Ovary (tissue), 9 donors: Measurements from ENCODE around the gene PRKCE. TPM values are rescaled to one million over a fixed set of nuclear protein-coding genes. Genes with fewer than 3 reads are reported as not detected.

ENCODE experiments used
- DNase-seq, 5 donors: peaks; one replicate each; pipeline ENCODE4 v3.0.0-alpha.2; 2019 to 2020
- H3K27ac ChIP-seq, 2 donors: fragments of 200-600 bp; one replicate each; pipeline versions ENCODE4 v1.5.1 to v1.8.0; 2019 to 2022
- H3K27me3 ChIP-seq: fragments of 200-600 bp; one replicate; pipeline ENCODE4 v1.8.0; 2022
- H3K36me3 ChIP-seq: fragments of 200-600 bp; sonication (generic); one replicate; pipeline ENCODE4 v1.5.1; 2019
- H3K4me1 ChIP-seq: one replicate; pipeline ENCODE4 v1.8.1; 2013; ENCODE audit warnings: mild to moderate bottlenecking, moderate library complexity; ENCODE audit not compliant: insufficient read depth
- H3K4me3 ChIP-seq: fragments of 200-600 bp; sonication (generic); one replicate; pipeline ENCODE4 v1.5.1; 2017
- H3K9me3 ChIP-seq, 2 donors: fragments of 200-600 bp in 1 of 2; sonication (generic) in 1 of 2; one replicate each; pipeline versions ENCODE4 v1.5.1 to v1.8.1; 2013 to 2019; ENCODE audit warnings: mild to moderate bottlenecking in 1 of 2, moderate library complexity in 1 of 2
- CTCF ChIP-seq, 3 donors: fragments of 450-650 bp in 2 of 3; fragments of 200-600 bp in 1 of 3; IDR thresholded peaks; one replicate each; pipeline versions ENCODE4 v1.5.1 to v1.8.0; 2016 to 2022; ENCODE audit warnings: antibody characterized with exemption in 3 of 3, mild to moderate bottlenecking in 1 of 3
- EP300 ChIP-seq: sonication (generic); formaldehyde crosslinking; IDR thresholded peaks from one replicate; pipeline ENCODE4 v1.6.1; 2017; ENCODE audit warnings: antibody characterized with exemption
- POLR2A ChIP-seq: fragments of 450-650 bp; IDR thresholded peaks from one replicate; pipeline ENCODE4 v1.6.1; 2017; ENCODE audit warnings: antibody characterized with exemption, mild to moderate bottlenecking, moderate library complexity
- WGBS, 3 donors: extraction: QIAGEN DNeasy Blood & Tissue Kit in 1 of 3; methylation state at CpG; one replicate each; pipeline versions ENCODE4 v1.1.5 to v1.1.7; 2013 to 2017; 5-methylcytosine and 5-hydroxymethylcytosine counted together
- intact Hi-C, 4 donors: fragments of 100-400 bp; cut with DNase I; formaldehyde crosslinking; loops; one replicate each; pipeline versions ENCODE4 v1.11.0 to v1.15.1; 2022 to 2023
- polyA plus RNA-seq, 2 donors: library from polyadenylated mRNA; stranded (reverse); fragments of 200-250 nt in 1 of 2; fragments of 350-450 nt in 1 of 2; fragmentation: Illumina TruSeq in 1 of 2; extraction: RNeasy Lipid Tissue Mini Kit (QIAGEN cat#74804) in 1 of 2; gene quantifications; one replicate each; pipeline ENCODE4 v1.2.3, GENCODE V29; 2013 to 2014
- total RNA-seq, 7 donors: library from RNA; depleted of rRNA in 2 of 7; stranded (reverse); fragments of >200 nt in 2 of 7; fragmentation: NEBNext Ultra II Directional in 3 of 7; extraction: Animal tissue kit (Norgen Biotek cat#: 25700) in 3 of 7; gene quantifications; one replicate each; pipeline versions ENCODE4 v1.1.0 to v1.2.4, GENCODE V29; 2016 to 2023
- donor health status: DM: no; HTN: no; CAD: no; lungs with moderate emphysema.
- donor health status: DM: no; HTN: no; CAD: no.
- donor health status: Bipolar disorder and iron deficiency.
- donor health status: DM: yes; HTN: yes; CAD: no.
- donor health status: DM: no; HTN: no; CAD: no.
- donor health status: DM: yes; HTN: yes; CAD: no.

PRKCE gene
- total and polyA plus RNA-seq, 9 donors: 3.1 to 22.8 (median 12.8) TPM

GRCh38 chr2:45680351-45680967, 29.0 kb downstream of the PRKCE start:
- H3K9me3 ChIP-seq: no peaks in the 10 kb centered on the region
- no peaks in the 10 kb centered on the region for H3K27me3 ChIP-seq
- no peak overlapping the region for H3K27ac ChIP-seq
- H3K4me1 ChIP-seq: peaks cover 3% of the 10 kb centered on the region
- intact Hi-C loops: no loop called here
- TF ChIP-seq POLR2A: no peak
- TF ChIP-seq CTCF (IDR thresholded peaks at IDR 0.05): no peak
- no peak for TF ChIP-seq EP300
- H3K36me3 ChIP-seq: no peaks in the 10 kb centered on the region
- no peak for DNase-seq
- no peak overlapping the region for H3K4me3 ChIP-seq
- 56 to 65% (median 61%) methylated on average over 6 of the region's 6 CpGs for WGBS, 3 donors

- Histone ChIP-seq H3K36me3 (no peaks in the 10 kb centered on the region), H3K4me1 (no peaks in the 10 kb centered on the region), H3K27ac (no peak overlapping the region), H3K27me3 (no peaks in the 10 kb centered on the region), H3K9me3 (no peaks in the 10 kb centered on the region), H3K4me3 (no peak overlapping the region)
- no peak for DNase-seq
- TF ChIP-seq EP300 (no peak), POLR2A (no peak), CTCF (IDR thresholded peaks at IDR 0.05) (no peak)
- whole genome bisulfite sequencing, 3 donors: 90 to 93% (median 91%) methylated on average over 3 of the region's 3 CpGs
- intact Hi-C loops: no loop called here
These were observed 30.2 kb downstream of the PRKCE start for GRCh38 chr2:45681675-45682074.

GRCh38 chr2:45683292-45683691, 31.8 kb downstream of the PRKCE start:
- Histone ChIP-seq H3K4me1 (no peaks in the 10 kb centered on the region), H3K27me3 (no peaks in the 10 kb centered on the region), H3K9me3 (no peaks in the 10 kb centered on the region), H3K4me3 (no peak overlapping the region), H3K36me3 (no peaks in the 10 kb centered on the region), H3K27ac (no peak overlapping the region)
- intact Hi-C loops: no loop called here
- DNase-seq: no peak
- WGBS, 3 donors: 71 to 88% (median 76%) methylated on average over 3 of the region's 3 CpGs
- TF ChIP-seq POLR2A: no peak
- TF ChIP-seq CTCF (IDR thresholded peaks at IDR 0.05): no peak
- TF ChIP-seq EP300: no peak

GRCh38 chr2:45684756-45685155, 33.3 kb downstream of the PRKCE start:
- TF ChIP-seq EP300 (no peak), CTCF (IDR thresholded peaks at IDR 0.05) (no peak), POLR2A (no peak)
- no peak overlapping the region for H3K4me3 ChIP-seq
- H3K27me3 ChIP-seq: no peaks in the 10 kb centered on the region
- no peaks in the 10 kb centered on the region for H3K36me3 ChIP-seq
- H3K27ac ChIP-seq: no peak overlapping the region
- intact Hi-C loops: no loop called here
- H3K4me1 ChIP-seq: no peaks in the 10 kb centered on the region
- no peaks in the 10 kb centered on the region for H3K9me3 ChIP-seq
- no peak for DNase-seq
- 81 to 90% (median 88%) methylated on average over 6 of the region's 6 CpGs for WGBS, 3 donors
